Activated naive CD8-positive, alpha-beta T cell treated with anti-CD3 and anti-CD28 coated beads for 36 hours (primary cell): ENCODE measurements around the gene YLPM1. TPM values are rescaled to one million over a fixed set of nuclear protein-coding genes. Genes with fewer than 3 reads are reported as not detected.

Experiments
- total RNA-seq, 2 experiments: library from RNA; stranded (reverse); gene quantifications; one replicate each; pipeline ENCODE4 v1.2.3, GENCODE V29; 2021

Gene YLPM1
- total RNA-seq, 2 experiments from 2014 or later, result 48.5 to 51.8 TPM

Other genes with a start within 250 kb of the YLPM1 start
- gene LTBP2, start 151.1 kb upstream of the YLPM1 start, total RNA-seq, result under 1 TPM; 0.06 to 0.10 TPM
- gene AREL1, start 50.2 kb upstream of the YLPM1 start, total RNA-seq, result 10 to 100 TPM; 29.9 to 37.7 TPM
- gene FCF1, start 50.2 kb upstream of the YLPM1 start, total RNA-seq, result 100 to 1,000 TPM in 1 of 2 experiments, 10 to 100 TPM in 1; 95.5 to 103 TPM
- gene PROX2, start 112.8 kb downstream of the YLPM1 start, total RNA-seq, result 1 to 10 TPM in 1 of 2 experiments, under 1 TPM in 1; 0.87 to 1.5 TPM
- 100 to 1,000 TPM; 134 to 136 TPM for gene DLST, start 118.6 kb downstream of the YLPM1 start, total RNA-seq
- gene RPS6KL1, start 159.9 kb downstream of the YLPM1 start, total RNA-seq, result 1 to 10 TPM; 6.0 to 6.5 TPM
- gene PGF, start 192.3 kb downstream of the YLPM1 start, total RNA-seq, result under 1 TPM in 1 of 2 experiments, not detected in 1; 0.21 TPM
- gene EIF2B2, start 239.6 kb downstream of the YLPM1 start, total RNA-seq, result 10 to 100 TPM; 55.6 to 60.1 TPM